Uterus (tissue), 4 donors: Measurements from ENCODE around the gene RAB11FIP3. TPM values are rescaled to one million over a fixed set of nuclear protein-coding genes. Genes with fewer than 3 reads are reported as not detected.
"Not testable (repeated sequence)": the region's sequence is repeated elsewhere in the genome, so short reads cannot be mapped to it uniquely, and the experiment has no call there.

Source experiments
- DNase-seq, 2 donors: peaks; one replicate each; pipeline ENCODE4 v3.0.0-alpha.2; 2019 to 2020
- H3K27ac ChIP-seq, 2 donors: fragments of 200-600 bp; sonication (generic); 1 replicate in 1 of 2; 2 replicates in 1 of 2; pipeline ENCODE4 v1.5.1; 2016 to 2018
- H3K27me3 ChIP-seq, 2 donors: fragments of 200-600 bp; sonication (generic); one replicate each; pipeline ENCODE4 v1.5.1; 2018 to 2019; ENCODE audit warnings: control low read depth in 1 of 2
- H3K36me3 ChIP-seq, 2 donors: fragments of 200-600 bp; sonication (generic); one replicate each; pipeline ENCODE4 v1.5.1; 2019; ENCODE audit warnings: control low read depth in 1 of 2
- H3K4me1 ChIP-seq, 2 donors: fragments of 200-600 bp; sonication (generic); one replicate each; pipeline ENCODE4 v1.5.1; 2018 to 2019; ENCODE audit warnings: control low read depth in 1 of 2
- H3K4me3 ChIP-seq, 2 donors: fragments of 200-600 bp; sonication (generic); 1 replicate in 1 of 2; 2 replicates in 1 of 2; pipeline ENCODE4 v1.5.1; 2018 to 2019; ENCODE audit warnings: mild to moderate bottlenecking in 1 of 2
- H3K9me3 ChIP-seq, 2 donors: fragments of 200-600 bp; sonication (generic); one replicate each; pipeline ENCODE4 v1.5.1; 2019; ENCODE audit warnings: control low read depth in 1 of 2
- POLR2A ChIP-seq, 2 donors: fragments of 450-650 bp; IDR thresholded peaks; one replicate each; pipeline ENCODE4 v1.6.1; 2016; ENCODE audit warnings: antibody characterized with exemption in 2 of 2, mild to moderate bottlenecking in 1 of 2, moderate library complexity in 1 of 2
- intact Hi-C: fragments of 100-400 bp; cut with DNase I; formaldehyde crosslinking; loops from one replicate; pipeline ENCODE4 v1.15.1; 2023; ENCODE audit warnings: low total_unique reads
- total RNA-seq, 4 donors: library from RNA; depleted of rRNA in 3 of 4; stranded (reverse); fragments of >200 nt in 3 of 4; gene quantifications; one replicate each; pipeline versions ENCODE4 v1.1.0 to v1.2.4, GENCODE V29; 2014 to 2023
- TF ChIP-seq, protein P1 (sequence below), 4 experiments: fragments of 200-600 bp in 2 of 4; fragments of 450-650 bp in 2 of 4; sonication (generic) in 2 of 4; IDR thresholded peaks; one replicate each; pipeline ENCODE4 v1.5.1; 2016 to 2019; ENCODE audit warnings: antibody characterized with exemption in 4 of 4, mild to moderate bottlenecking in 2 of 4, moderate library complexity in 1 of 4
- donor health status: DM: yes; HTN: yes; CAD: no.

RAB11FIP3 gene
- total RNA-seq, 4 donors from 2014 or later = 10.5 to 75.0 (median 49.4) TPM

- intact Hi-C loops = no loop called here
Observed at GRCh38 chr16:407253-407652, 18.2 kb upstream of the RAB11FIP3 start.

GRCh38 chr16:410516-411178 lies 14.8 kb upstream of the RAB11FIP3 start:
- no peaks in the 10 kb centered on the region for H3K4me1 ChIP-seq
- H3K4me3 ChIP-seq = no peak overlapping the region
- intact Hi-C loops = no loop called here
- H3K27ac ChIP-seq = no peak overlapping the region
- H3K9me3 ChIP-seq = no peaks in the 10 kb centered on the region
- no peaks in the 10 kb centered on the region for H3K27me3 ChIP-seq
- H3K36me3 ChIP-seq = no peaks in the 10 kb centered on the region
- TF ChIP-seq, protein P1, sequence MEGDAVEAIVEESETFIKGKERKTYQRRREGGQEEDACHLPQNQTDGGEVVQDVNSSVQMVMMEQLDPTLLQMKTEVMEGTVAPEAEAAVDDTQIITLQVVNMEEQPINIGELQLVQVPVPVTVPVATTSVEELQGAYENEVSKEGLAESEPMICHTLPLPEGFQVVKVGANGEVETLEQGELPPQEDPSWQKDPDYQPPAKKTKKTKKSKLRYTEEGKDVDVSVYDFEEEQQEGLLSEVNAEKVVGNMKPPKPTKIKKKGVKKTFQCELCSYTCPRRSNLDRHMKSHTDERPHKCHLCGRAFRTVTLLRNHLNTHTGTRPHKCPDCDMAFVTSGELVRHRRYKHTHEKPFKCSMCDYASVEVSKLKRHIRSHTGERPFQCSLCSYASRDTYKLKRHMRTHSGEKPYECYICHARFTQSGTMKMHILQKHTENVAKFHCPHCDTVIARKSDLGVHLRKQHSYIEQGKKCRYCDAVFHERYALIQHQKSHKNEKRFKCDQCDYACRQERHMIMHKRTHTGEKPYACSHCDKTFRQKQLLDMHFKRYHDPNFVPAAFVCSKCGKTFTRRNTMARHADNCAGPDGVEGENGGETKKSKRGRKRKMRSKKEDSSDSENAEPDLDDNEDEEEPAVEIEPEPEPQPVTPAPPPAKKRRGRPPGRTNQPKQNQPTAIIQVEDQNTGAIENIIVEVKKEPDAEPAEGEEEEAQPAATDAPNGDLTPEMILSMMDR (IDR thresholded peaks at IDR 0.05) = no peak
- no peak for TF ChIP-seq POLR2A (IDR thresholded peaks at IDR 0.05)
- no peak for DNase-seq

More at GRCh38 chr16:407253-407652, 18.2 kb upstream of the RAB11FIP3 start:
- Histone ChIP-seq H3K9me3 (no peaks in the 10 kb centered on the region), H3K27ac (no peak overlapping the region), H3K27me3 (no peaks in the 10 kb centered on the region), H3K36me3 (no peaks in the 10 kb centered on the region), H3K4me1 (no peaks in the 10 kb centered on the region), H3K4me3 (no peak overlapping the region)
- no peak for TF ChIP-seq POLR2A (IDR thresholded peaks at IDR 0.05)
- TF ChIP-seq, protein P1 (IDR thresholded peaks at IDR 0.05) = no peak
- no peak for DNase-seq

- Histone ChIP-seq H3K36me3 (no peaks in the 10 kb centered on the region), H3K9me3 (no peaks in the 10 kb centered on the region), H3K27ac (no peak overlapping the region), H3K27me3 (no peaks in the 10 kb centered on the region), H3K4me1 (no peaks in the 10 kb centered on the region), H3K4me3 (no peak overlapping the region)
- intact Hi-C loops = no loop called here
- DNase-seq = no peak
- TF ChIP-seq, protein P1 (IDR thresholded peaks at IDR 0.05) = no peak
- TF ChIP-seq POLR2A (IDR thresholded peaks at IDR 0.05) = no peak
Observed at GRCh38 chr16:411576-412265, 13.7 kb upstream of the RAB11FIP3 start.

GRCh38 chr16:414395-415169 lies 10.9 kb upstream of the RAB11FIP3 start:
- H3K4me1 ChIP-seq = no peaks in the 10 kb centered on the region
- no peak for DNase-seq
- no peaks in the 10 kb centered on the region for H3K27me3 ChIP-seq
- H3K36me3 ChIP-seq = no peaks in the 10 kb centered on the region
- no peak for TF ChIP-seq POLR2A (IDR thresholded peaks at IDR 0.05)
- TF ChIP-seq, protein P1 (IDR thresholded peaks at IDR 0.05) = no peak
- intact Hi-C loops = no loop called here
- H3K9me3 ChIP-seq = no peaks in the 10 kb centered on the region
- no peak overlapping the region for H3K27ac ChIP-seq
- H3K4me3 ChIP-seq = no peak overlapping the region

DNA sequence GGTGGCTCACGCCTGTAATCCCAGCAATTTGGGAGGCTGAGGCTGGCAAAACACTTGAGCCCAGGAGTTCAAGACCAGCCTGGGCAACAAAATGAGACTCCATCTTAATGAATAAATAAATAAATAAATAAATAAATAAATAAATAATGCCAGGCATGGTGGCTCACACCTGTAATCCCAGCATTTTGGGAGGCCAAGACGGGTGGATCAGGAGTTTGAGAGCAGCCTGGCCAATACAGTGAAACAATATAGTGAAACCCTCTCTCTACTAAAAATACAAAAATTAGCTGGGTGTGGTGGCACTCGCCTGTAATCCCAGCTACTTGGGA lies 10.3 kb upstream of the RAB11FIP3 start:
- intact Hi-C loops = not testable (repeated sequence)

GRCh38 chr16:422179-422578 lies 3.3 kb upstream of the RAB11FIP3 start:
- intact Hi-C loops, H3K4me3 ChIP-seq, H3K4me1 ChIP-seq, H3K9me3 ChIP-seq, H3K36me3 ChIP-seq, DNase-seq, H3K27ac ChIP-seq, H3K27me3 ChIP-seq: not testable (repeated sequence)

More for the DNA sequence above, 10.3 kb upstream of the RAB11FIP3 start:
- H3K9me3 ChIP-seq, H3K4me1 ChIP-seq, H3K27ac ChIP-seq, H3K4me3 ChIP-seq, H3K36me3 ChIP-seq, H3K27me3 ChIP-seq, DNase-seq: not testable (repeated sequence)
